Liver (tissue), 9 donors: ENCODE results near the gene P3H2. TPM values are rescaled to one million over a fixed set of nuclear protein-coding genes. Genes with fewer than 3 reads are reported as not detected.

Experiments
- DNase-seq: peaks from one replicate; pipeline ENCODE4 v3.0.0-alpha.2; 2017; ENCODE audit warnings: low spot score
- H3K27ac ChIP-seq, 2 donors: one replicate each; pipeline ENCODE4 v1.7.0; 2013; ENCODE audit warnings: inconsistent platforms in 2 of 2, low read length in 2 of 2, control low read depth in 1 of 2, low read depth in 1 of 2, mild to moderate bottlenecking in 1 of 2
- H3K27me3 ChIP-seq, 4 donors: one replicate each; pipeline versions ENCODE4 v1.6.1 to v1.7.0; 2013; ENCODE audit warnings: low read length in 3 of 4, inconsistent platforms in 1 of 4, mild to moderate bottlenecking in 1 of 4, moderate library complexity in 1 of 4; ENCODE audit not compliant: control insufficient read depth in 4 of 4, insufficient read depth in 4 of 4
- H3K36me3 ChIP-seq, 4 donors: one replicate each; pipeline versions ENCODE4 v1.6.1 to v1.7.0; 2013; ENCODE audit warnings: low read length in 3 of 4, mild to moderate bottlenecking in 3 of 4, low read depth in 1 of 4, moderate library complexity in 1 of 4; ENCODE audit not compliant: control insufficient read depth in 4 of 4, insufficient read depth in 3 of 4
- H3K4me1 ChIP-seq, 4 donors: one replicate each; pipeline versions ENCODE4 v1.6.1 to v1.7.0; 2013; ENCODE audit warnings: low read length in 3 of 4, mild to moderate bottlenecking in 3 of 4, moderate library complexity in 1 of 4; ENCODE audit not compliant: control insufficient read depth in 4 of 4, insufficient read depth in 4 of 4
- H3K4me3 ChIP-seq, 3 donors: one replicate each; pipeline versions ENCODE4 v1.6.1 to v1.7.0; 2013; ENCODE audit warnings: low read length in 3 of 3, control low read depth in 1 of 3, low read depth in 1 of 3, mild to moderate bottlenecking in 1 of 3
- H3K9ac ChIP-seq, 2 donors: one replicate each; pipeline ENCODE4 v1.7.0; 2013; ENCODE audit warnings: low read length in 2 of 2, mild to moderate bottlenecking in 2 of 2, moderate library complexity in 2 of 2, control low read depth in 1 of 2, low read depth in 1 of 2
- H3K9me3 ChIP-seq, 4 donors: one replicate each; pipeline versions ENCODE4 v1.6.1 to v1.7.0; 2013; ENCODE audit warnings: low read length in 3 of 4; ENCODE audit not compliant: control insufficient read depth in 4 of 4
- ATF3 ChIP-seq: IDR thresholded peaks from 2 replicates; pipeline ENCODE4 v1.6.1; 2016; ENCODE audit warnings: antibody characterized with exemption
- CTCF ChIP-seq: fragments of 150-350 bp; IDR thresholded peaks from 2 replicates; pipeline ENCODE4 v1.5.1; 2017; ENCODE audit warnings: improper control_type of control experiment, low read depth, low read length; ENCODE audit not compliant: missing input control
- EGR1 ChIP-seq, 2 donors: IDR thresholded peaks; 2 replicates each; pipeline ENCODE4 v1.6.1; 2016 to 2018; ENCODE audit warnings: antibody characterized with exemption in 2 of 2, low read depth in 2 of 2
- FOXA1 ChIP-seq: IDR thresholded peaks from 2 replicates; pipeline ENCODE4 v1.6.1; 2016; ENCODE audit warnings: antibody characterized with exemption
- FOXA2 ChIP-seq: IDR thresholded peaks from 2 replicates; pipeline ENCODE4 v1.6.1; 2016; ENCODE audit warnings: antibody characterized with exemption
- GABPA ChIP-seq, 2 donors: IDR thresholded peaks in 1 of 2; conservative IDR thresholded peaks in 1 of 2; 2 replicates each; pipeline ENCODE4 v1.6.1; 2016; ENCODE audit warnings: antibody characterized with exemption in 2 of 2, mild to moderate bottlenecking in 1 of 2, moderate library complexity in 1 of 2
- HNF4A ChIP-seq, 2 donors: conservative IDR thresholded peaks; 2 replicates each; pipeline ENCODE4 v1.6.1; 2016; ENCODE audit warnings: antibody characterized with exemption in 2 of 2, mild to moderate bottlenecking in 2 of 2
- HNF4G ChIP-seq: IDR thresholded peaks from 2 replicates; pipeline ENCODE4 v1.6.1; 2016; ENCODE audit warnings: antibody characterized with exemption
- JUND ChIP-seq, 2 donors: IDR thresholded peaks; 2 replicates each; pipeline ENCODE4 v1.6.1; 2016; ENCODE audit warnings: antibody characterized with exemption in 2 of 2
- NR2F2 ChIP-seq: IDR thresholded peaks from 2 replicates; pipeline ENCODE4 v1.6.1; 2016; ENCODE audit warnings: antibody characterized with exemption
- REST ChIP-seq: IDR thresholded peaks from 2 replicates; pipeline ENCODE4 v1.6.1; 2016; ENCODE audit warnings: antibody characterized with exemption, mild to moderate bottlenecking
- RXRA ChIP-seq, 2 donors: IDR thresholded peaks; 2 replicates each; pipeline ENCODE4 v1.6.1; 2017 to 2018; ENCODE audit warnings: antibody characterized with exemption in 2 of 2, mild to moderate bottlenecking in 1 of 2
- TAF1 ChIP-seq: conservative IDR thresholded peaks from 2 replicates; pipeline ENCODE4 v1.6.1; 2016; ENCODE audit warnings: antibody characterized with exemption, mild to moderate bottlenecking
- ZBTB33 ChIP-seq: IDR thresholded peaks from 2 replicates; pipeline ENCODE4 v1.6.1; 2016; ENCODE audit warnings: antibody characterized with exemption
- WGBS: extraction: QIAGEN DNeasy Blood & Tissue Kit; methylation state at CpG from one replicate; pipeline ENCODE4 v1.1.7; 2013; 5-methylcytosine and 5-hydroxymethylcytosine counted together
- polyA plus RNA-seq, 2 donors: library from polyadenylated mRNA; stranded (reverse) in 1 of 2; unstranded in 1 of 2; fragments of 200-250 nt in 1 of 2; fragments of >200 nt in 1 of 2; fragmentation: Nextera tagmentation in 1 of 2; extraction: Ambion mirVana in 1 of 2; gene quantifications; one replicate each; pipeline versions ENCODE4 v1.2.1 to v1.2.3, GENCODE V29; 2013 to 2015
- total RNA-seq, 2 donors: library from RNA; depleted of rRNA; stranded (reverse); fragments of >200 nt; gene quantifications; one replicate each; pipeline ENCODE4 v1.2.3, GENCODE V29; 2014
- donor health status: healthy.
- donor health status: healthy.
- donor health status: healthy.
- donor health status: healthy.
- donor health status: healthy.

Gene P3H2
- total and polyA plus RNA-seq, 4 donors = 1.9 to 6.9 (median 4.1) TPM

GRCh38 chr3:190009614-190010013 lies 111.1 kb downstream of the P3H2 start:
- Histone ChIP-seq H3K4me1 (no peaks in the 10 kb centered on the region), H3K36me3 (no peaks in the 10 kb centered on the region), H3K9ac (no peak overlapping the region), H3K9me3 (no peaks in the 10 kb centered on the region), H3K27me3 (peaks cover 0 to 4% (median 0%) of the 10 kb centered on the region in 4 donors), H3K27ac (no peak overlapping the region), H3K4me3 (no peak overlapping the region)
- DNase-seq = no peak
- 57% methylated on average over 1 of the region's 1 CpG for WGBS
- TF ChIP-seq HNF4A (conservative IDR thresholded peaks at IDR 0.05) (no peak), ATF3 (no peak), NR2F2 (no peak)

- Histone ChIP-seq H3K27me3 (peaks cover 0 to 4% (median 0%) of the 10 kb centered on the region in 4 donors), H3K36me3 (no peaks in the 10 kb centered on the region), H3K9me3 (no peaks in the 10 kb centered on the region), H3K4me3 (no peak overlapping the region), H3K27ac (no peak overlapping the region), H3K9ac (no peak overlapping the region), H3K4me1 (no peaks in the 10 kb centered on the region)
- DNase-seq = no peak
- TF ChIP-seq JUND (IDR thresholded peaks at IDR 0.05) (no peak), HNF4G (no peak), REST (no peak), ATF3 (no peak), NR2F2 (no peak), GABPA (IDR thresholded peaks at IDR 0.05 in 1 of 2, conservative IDR thresholded peaks at IDR 0.05 in 1 of 2) (no peak), TAF1 (no peak), RXRA (IDR thresholded peaks at IDR 0.05) (no peak), FOXA2 (no peak), CTCF (no peak), FOXA1 (no peak), EGR1 (IDR thresholded peaks at IDR 0.05; ENCODE audit: low read depth in 2 of 2) (no peak), ZBTB33 (no peak)
- 80% methylated on average over 2 of the region's 2 CpGs for WGBS
Measured at GRCh38 chr3:190008432-190008831, 112.3 kb downstream of the P3H2 start.
